ENCODE results near the gene CNTFR. TPM values are rescaled to one million over a fixed set of nuclear protein-coding genes. Genes with fewer than 3 reads are reported as not detected.
"Not testable (repeated sequence)": the region's sequence is repeated elsewhere in the genome, so short reads cannot be mapped to it uniquely, and the experiment has no call there.

The CNTFR gene, protein sequence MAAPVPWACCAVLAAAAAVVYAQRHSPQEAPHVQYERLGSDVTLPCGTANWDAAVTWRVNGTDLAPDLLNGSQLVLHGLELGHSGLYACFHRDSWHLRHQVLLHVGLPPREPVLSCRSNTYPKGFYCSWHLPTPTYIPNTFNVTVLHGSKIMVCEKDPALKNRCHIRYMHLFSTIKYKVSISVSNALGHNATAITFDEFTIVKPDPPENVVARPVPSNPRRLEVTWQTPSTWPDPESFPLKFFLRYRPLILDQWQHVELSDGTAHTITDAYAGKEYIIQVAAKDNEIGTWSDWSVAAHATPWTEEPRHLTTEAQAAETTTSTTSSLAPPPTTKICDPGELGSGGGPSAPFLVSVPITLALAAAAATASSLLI
- 10 to 100 TPM in 1 of 2 donors, 1 to 10 TPM in 1; 1.6 to 16.8 TPM for total RNA-seq

DNA sequence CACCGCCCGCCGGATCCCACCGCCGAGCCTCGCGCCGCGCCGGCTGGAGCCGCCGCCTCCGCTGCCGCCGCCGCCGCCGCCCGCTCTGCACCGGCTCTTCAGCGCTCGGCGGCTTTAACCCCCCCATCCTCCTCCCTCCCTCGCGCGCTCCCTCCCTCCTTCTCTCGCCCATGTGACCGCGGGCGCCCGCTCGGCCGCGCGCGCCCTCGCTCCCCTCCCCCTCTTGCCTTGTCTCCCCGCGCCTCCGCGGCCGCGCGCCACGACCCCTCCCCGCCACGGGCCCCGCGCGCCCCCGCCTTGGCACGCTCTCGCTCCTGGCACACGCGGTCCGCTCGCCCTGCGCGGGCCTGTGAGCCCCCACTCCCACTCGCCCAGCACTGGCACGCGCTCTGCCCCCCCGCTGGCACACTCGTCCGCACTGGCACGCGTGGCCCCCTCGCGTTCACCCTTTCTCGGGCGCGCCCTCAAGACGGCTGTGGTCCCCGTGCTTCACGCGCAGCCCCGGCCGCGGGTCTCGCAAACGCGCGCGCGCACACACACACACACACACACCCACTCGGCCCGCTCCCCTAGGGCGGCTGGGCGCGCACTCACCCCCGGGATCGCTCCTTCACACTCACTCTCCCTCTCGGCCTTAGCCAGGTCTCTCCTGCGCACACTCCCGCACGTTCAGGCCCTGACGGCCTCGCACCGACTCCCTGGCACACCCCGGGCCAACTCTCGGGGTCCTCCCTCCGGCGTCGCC, at the start of gene CNTFR:
Gene CNTFR, minus strand, starts transcription at position 89 of the 745 bp plus-strand sequence. CDS start 20,743 bp downstream, outside the sequence.
- TF ChIP-seq POLR2A (IDR thresholded peaks at IDR 0.05) = no peak
- TF ChIP-seq, protein P1, sequence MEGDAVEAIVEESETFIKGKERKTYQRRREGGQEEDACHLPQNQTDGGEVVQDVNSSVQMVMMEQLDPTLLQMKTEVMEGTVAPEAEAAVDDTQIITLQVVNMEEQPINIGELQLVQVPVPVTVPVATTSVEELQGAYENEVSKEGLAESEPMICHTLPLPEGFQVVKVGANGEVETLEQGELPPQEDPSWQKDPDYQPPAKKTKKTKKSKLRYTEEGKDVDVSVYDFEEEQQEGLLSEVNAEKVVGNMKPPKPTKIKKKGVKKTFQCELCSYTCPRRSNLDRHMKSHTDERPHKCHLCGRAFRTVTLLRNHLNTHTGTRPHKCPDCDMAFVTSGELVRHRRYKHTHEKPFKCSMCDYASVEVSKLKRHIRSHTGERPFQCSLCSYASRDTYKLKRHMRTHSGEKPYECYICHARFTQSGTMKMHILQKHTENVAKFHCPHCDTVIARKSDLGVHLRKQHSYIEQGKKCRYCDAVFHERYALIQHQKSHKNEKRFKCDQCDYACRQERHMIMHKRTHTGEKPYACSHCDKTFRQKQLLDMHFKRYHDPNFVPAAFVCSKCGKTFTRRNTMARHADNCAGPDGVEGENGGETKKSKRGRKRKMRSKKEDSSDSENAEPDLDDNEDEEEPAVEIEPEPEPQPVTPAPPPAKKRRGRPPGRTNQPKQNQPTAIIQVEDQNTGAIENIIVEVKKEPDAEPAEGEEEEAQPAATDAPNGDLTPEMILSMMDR (IDR thresholded peaks at IDR 0.05) = no peak
- ATAC-seq (peak; percentile 12), DNase-seq (peak in 1 of 4 donors; percentile 40)
- intact Hi-C loops (cut with DNase I) = loop anchor here (5.0 to 10.0 kb wide), 3 partner anchors 38 to 183 kb away; no protein-coding TSS in a partner anchor
- H3K4me3 ChIP-seq = no peak within 1 kb of the TSS
- H3K27me3 ChIP-seq = peaks cover 3 to 10% of the 10 kb centered on the region in 2 donors
- H3K36me3 ChIP-seq (replicated peaks in 1 of 2; ENCODE audit: insufficient read depth in 1 of 2, low read depth in 2 of 2) = no peaks in the 10 kb centered on the region
- 0 to 1% methylated on average over 3 to 103 of the region's 104 CpGs for WGBS, 2 donors
- no peak within 1 kb of the TSS for H3K27ac ChIP-seq
- H3K4me1 ChIP-seq = peaks cover 40% of the 10 kb centered on the region
- no peaks in the 10 kb centered on the region for H3K9me3 ChIP-seq

DNA sequence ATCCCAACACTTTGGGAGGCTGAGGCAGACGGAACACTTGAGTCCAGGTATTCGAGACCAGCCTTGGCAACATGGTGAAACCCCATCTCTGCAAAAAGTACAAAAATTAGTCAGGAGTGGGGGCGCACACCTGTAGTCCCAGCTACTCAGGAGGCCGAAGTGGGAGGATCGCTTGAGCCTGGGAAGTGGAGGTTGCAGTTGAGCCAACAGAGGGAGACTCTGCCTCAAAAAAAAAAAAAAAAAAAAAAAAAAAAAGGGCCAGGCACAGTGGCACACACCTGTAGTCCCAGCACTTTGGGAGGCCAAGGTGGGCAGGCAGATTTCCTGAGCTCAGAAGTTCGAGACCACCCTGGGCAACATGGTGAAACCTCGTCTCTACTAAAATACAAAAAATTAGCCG, 49.8 kb upstream of the CNTFR start:
- ATAC-seq; H3K4me3 ChIP-seq; DNase-seq; intact Hi-C loops (cut with DNase I); H3K36me3 ChIP-seq (replicated peaks in 1 of 2; ENCODE audit: insufficient read depth in 1 of 2, low read depth in 2 of 2); H3K27me3 ChIP-seq; H3K27ac ChIP-seq; H3K9me3 ChIP-seq: not testable (repeated sequence)
- H3K4me1 ChIP-seq = peaks cover 29% of the 10 kb centered on the region
- WGBS, 2 donors = 86 to 97% methylated on average over 7 to 8 of the region's 8 CpGs

- H3K9me3 ChIP-seq = no peaks in the 10 kb centered on the region
- H3K36me3 ChIP-seq (replicated peaks in 1 of 2; ENCODE audit: insufficient read depth in 1 of 2, low read depth in 2 of 2) = no peaks in the 10 kb centered on the region
- peak overlapping the region; percentile 71 to 84 (median 79) for H3K27ac ChIP-seq
- DNase-seq = no peak
- H3K27me3 ChIP-seq = no peaks in the 10 kb centered on the region
- WGBS, 2 donors = 5 to 15% methylated on average over 7 of the region's 7 CpGs
- peak overlapping the region; percentile 32 to 48 for H3K4me3 ChIP-seq
- peaks cover 28% of the 10 kb centered on the region for H3K4me1 ChIP-seq
- no peak for ATAC-seq
- intact Hi-C loops (cut with DNase I) = no loop called here
- TF ChIP-seq, protein P1 (IDR thresholded peaks at IDR 0.05) = no peak
- TF ChIP-seq POLR2A (IDR thresholded peaks at IDR 0.05) = peak in 1 of 3 donors; percentile 22
Measured at GRCh38 chr9:34638138-34638445, 48.6 kb upstream of the CNTFR start.

DNA sequence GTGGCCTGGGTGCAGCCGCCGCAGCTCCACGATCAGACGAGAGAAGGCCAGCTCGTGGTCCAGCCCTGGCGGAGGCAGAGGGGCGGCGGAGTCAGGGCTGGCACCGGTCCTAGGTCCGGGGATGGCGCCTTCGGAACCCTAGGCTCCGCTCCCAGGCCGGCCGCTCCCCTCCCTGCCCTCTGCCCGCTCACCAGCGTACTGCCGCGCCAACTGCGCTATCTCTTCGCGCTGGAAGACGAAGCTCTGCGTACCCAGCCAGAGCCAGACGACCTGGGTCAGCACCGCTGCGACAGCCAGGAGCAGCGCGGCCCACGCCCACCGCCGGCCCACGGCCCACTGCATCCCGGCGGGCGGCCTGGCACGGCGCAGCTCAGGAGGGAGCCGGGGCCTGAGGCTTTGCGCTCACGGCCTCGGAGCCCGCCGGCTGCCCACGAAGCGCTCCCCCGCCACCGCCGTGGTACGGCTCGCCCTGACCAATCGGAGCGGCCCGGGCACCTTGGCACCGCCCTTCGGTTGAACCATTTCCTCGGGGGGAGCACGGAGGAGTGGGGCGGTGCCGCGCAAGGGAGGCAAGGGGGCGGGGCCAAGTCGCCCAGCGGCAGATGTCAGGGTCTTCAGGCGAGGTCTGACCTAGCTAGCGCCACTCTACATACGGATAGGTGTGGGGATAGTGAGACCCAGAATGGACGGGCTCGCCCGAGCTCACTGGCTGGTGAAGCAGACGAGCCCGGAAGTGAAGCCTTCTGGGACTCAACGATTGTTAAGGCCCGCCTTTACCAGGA, 48.0 kb upstream of the CNTFR start, which contains the start of gene SIGMAR1:
Gene SIGMAR1, minus strand, starts transcription at position 432 of the 782 bp plus-strand sequence. Its CDS starts 90 bp downstream, at position 342.
- Histone ChIP-seq H3K27ac (peak within 1 kb of the TSS; percentile 71 to 84 (median 79)), H3K27me3 (no peaks in the 10 kb centered on the region), H3K36me3 (replicated peaks in 1 of 2; ENCODE audit: insufficient read depth in 1 of 2, low read depth in 2 of 2) (no peaks in the 10 kb centered on the region), H3K9me3 (no peaks in the 10 kb centered on the region), H3K4me1 (peaks cover 28% of the 10 kb centered on the region), H3K4me3 (peak within 1 kb of the TSS; percentile 32 to 48)
- WGBS, 2 donors = 0 to 1% methylated on average over 4 to 46 of the region's 74 CpGs
- DNase-seq (peak; percentile 93 to 95 (median 94)), ATAC-seq (peak; percentile 97)
- peak; percentile 75 to 79 (median 75) for TF ChIP-seq POLR2A (IDR thresholded peaks at IDR 0.05)
- TF ChIP-seq, protein P1 (IDR thresholded peaks at IDR 0.05) = peak in 1 of 7 experiments; percentile 28
- intact Hi-C loops (cut with DNase I) = no loop called here

Data from body of pancreas (tissue), 4 donors.